ENCODE measurements around the gene TCF7L1. TPM values are rescaled to one million over a fixed set of nuclear protein-coding genes. Genes with fewer than 3 reads are reported as not detected.

TCF7L1 gene
- total RNA-seq, 4 donors from 2014 or later, result 5.6 to 23.2 (median 10.2) TPM

DNA sequence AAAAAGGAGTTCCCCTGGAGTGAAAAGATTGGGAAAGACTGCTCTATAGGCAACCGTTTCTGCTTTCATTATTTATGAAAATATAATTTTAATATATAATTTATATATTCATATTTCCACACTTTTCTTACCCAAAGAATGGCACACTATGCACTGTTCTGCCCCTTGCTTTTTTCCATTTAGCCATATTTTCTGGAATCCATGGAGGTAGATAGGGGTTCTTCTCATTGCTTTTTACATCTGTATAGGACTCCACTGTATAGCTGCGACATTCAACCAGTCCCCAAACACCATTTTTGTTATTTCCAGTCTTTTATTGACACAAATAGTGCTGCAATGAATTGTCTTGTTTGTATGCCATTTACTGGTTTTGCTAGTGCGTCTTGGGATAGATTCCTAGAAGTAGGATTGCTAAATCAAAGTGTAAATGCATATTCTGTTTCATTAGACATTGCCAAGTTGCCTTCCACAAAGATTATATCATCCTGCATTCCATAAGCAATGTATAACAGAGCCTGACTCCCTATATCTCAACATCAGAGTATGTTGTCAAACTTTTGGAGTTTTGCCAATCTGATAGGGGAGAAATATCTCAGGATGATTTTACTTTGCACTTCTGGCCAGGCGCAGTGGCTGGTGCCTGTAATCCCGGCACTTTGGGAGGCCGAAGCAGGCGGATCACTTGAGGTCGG lies 26.6 kb upstream of the TCF7L1 start:
- Histone ChIP-seq H3K27ac (replicated peaks in 1 of 4) (no peak overlapping the region), H3K36me3 (no peaks in the 10 kb centered on the region), H3K27me3 (no peaks in the 10 kb centered on the region), H3K9me3 (no peaks in the 10 kb centered on the region), H3K4me1 (no peaks in the 10 kb centered on the region), H3K4me3 (no peak overlapping the region)
- DNase-seq (ENCODE audit: extremely low spot score), result no peak
- TF ChIP-seq, protein P1, sequence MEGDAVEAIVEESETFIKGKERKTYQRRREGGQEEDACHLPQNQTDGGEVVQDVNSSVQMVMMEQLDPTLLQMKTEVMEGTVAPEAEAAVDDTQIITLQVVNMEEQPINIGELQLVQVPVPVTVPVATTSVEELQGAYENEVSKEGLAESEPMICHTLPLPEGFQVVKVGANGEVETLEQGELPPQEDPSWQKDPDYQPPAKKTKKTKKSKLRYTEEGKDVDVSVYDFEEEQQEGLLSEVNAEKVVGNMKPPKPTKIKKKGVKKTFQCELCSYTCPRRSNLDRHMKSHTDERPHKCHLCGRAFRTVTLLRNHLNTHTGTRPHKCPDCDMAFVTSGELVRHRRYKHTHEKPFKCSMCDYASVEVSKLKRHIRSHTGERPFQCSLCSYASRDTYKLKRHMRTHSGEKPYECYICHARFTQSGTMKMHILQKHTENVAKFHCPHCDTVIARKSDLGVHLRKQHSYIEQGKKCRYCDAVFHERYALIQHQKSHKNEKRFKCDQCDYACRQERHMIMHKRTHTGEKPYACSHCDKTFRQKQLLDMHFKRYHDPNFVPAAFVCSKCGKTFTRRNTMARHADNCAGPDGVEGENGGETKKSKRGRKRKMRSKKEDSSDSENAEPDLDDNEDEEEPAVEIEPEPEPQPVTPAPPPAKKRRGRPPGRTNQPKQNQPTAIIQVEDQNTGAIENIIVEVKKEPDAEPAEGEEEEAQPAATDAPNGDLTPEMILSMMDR (IDR thresholded peaks at IDR 0.05), result no peak
- TF ChIP-seq POLR2AphosphoS5 (IDR thresholded peaks at IDR 0.05), result no peak
- no peak for TF ChIP-seq POLR2A (IDR thresholded peaks at IDR 0.05; ENCODE audit: low read depth)
- TF ChIP-seq EP300 (IDR thresholded peaks at IDR 0.05), result no peak
- WGBS, result 71% methylated on average over 8 of the region's 8 CpGs
- intact Hi-C loops (cut with DNase I), result no loop called here

DNA sequence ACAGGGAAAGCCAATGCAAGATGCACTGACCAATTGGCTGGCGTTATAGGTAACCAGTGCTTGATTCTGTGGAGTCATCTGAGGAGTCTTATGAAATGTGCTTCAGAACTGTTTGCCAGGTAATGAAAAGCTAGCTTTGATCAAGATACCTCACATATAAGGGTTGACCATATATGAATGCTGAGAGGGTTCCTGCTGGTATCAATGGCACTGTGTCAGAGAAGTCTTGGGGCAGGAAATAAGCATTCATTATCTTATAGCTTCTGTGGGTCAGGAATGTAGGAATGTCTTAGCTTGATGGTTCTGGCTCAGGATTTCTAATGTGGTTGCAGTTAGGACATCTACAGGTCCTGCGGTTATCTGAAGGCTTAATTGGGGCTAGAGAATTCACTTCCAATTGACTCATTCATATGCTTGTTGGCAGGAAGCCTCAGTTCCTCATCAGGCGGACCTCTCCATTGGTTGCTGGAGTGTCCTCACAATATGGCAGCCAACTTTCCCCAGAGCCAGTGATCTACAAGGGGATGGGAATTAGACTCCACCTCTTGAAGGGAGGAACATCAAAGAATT lies 22.1 kb upstream of the TCF7L1 start:
- DNase-seq (ENCODE audit: extremely low spot score), result no peak
- H3K27me3 ChIP-seq, result no peaks in the 10 kb centered on the region
- H3K9me3 ChIP-seq, result no peaks in the 10 kb centered on the region
- H3K4me3 ChIP-seq, result no peak overlapping the region
- TF ChIP-seq POLR2AphosphoS5 (IDR thresholded peaks at IDR 0.05) (no peak), EP300 (IDR thresholded peaks at IDR 0.05) (no peak), POLR2A (IDR thresholded peaks at IDR 0.05; ENCODE audit: low read depth) (no peak)
- TF ChIP-seq, protein P1 (IDR thresholded peaks at IDR 0.05), result no peak
- no peaks in the 10 kb centered on the region for H3K36me3 ChIP-seq
- intact Hi-C loops (cut with DNase I), result no loop called here
- no peaks in the 10 kb centered on the region for H3K4me1 ChIP-seq
- H3K27ac ChIP-seq (replicated peaks in 1 of 4), result no peak overlapping the region
- WGBS, result 97% methylated on average over 3 of the region's 3 CpGs

DNA sequence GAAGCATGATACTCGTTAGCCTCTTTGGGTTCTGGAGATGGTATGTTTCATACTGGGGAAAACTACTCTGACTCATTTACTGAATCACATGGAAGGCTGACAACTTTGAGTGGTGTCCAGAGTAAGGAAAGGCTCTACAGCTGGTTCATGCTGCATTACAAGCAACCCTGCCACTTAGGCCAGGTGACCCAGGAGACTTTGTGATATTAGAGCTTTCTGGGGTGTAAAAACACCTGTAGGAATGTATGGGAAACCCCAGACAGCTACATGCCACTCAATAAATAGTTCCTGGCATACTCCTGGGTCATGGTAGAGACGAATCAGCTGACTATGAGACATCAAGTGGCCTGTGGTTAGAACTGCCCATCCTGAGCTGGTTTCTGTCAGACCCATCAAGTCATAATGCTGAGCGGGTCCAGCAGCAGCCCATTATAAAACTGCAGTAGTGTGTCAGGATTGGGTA lies 21.3 kb upstream of the TCF7L1 start:
- 93% methylated on average over 3 of the region's 3 CpGs for WGBS
- DNase-seq (ENCODE audit: extremely low spot score), result no peak
- no peaks in the 10 kb centered on the region for H3K9me3 ChIP-seq
- TF ChIP-seq EP300 (IDR thresholded peaks at IDR 0.05) (no peak), POLR2AphosphoS5 (IDR thresholded peaks at IDR 0.05) (no peak), POLR2A (IDR thresholded peaks at IDR 0.05; ENCODE audit: low read depth) (no peak)
- TF ChIP-seq, protein P1 (IDR thresholded peaks at IDR 0.05), result no peak
- no peaks in the 10 kb centered on the region for H3K27me3 ChIP-seq
- no peak overlapping the region for H3K4me3 ChIP-seq
- H3K36me3 ChIP-seq, result no peaks in the 10 kb centered on the region
- H3K27ac ChIP-seq (replicated peaks in 1 of 4), result no peak overlapping the region
- intact Hi-C loops (cut with DNase I), result no loop called here
- H3K4me1 ChIP-seq, result no peaks in the 10 kb centered on the region

DNA sequence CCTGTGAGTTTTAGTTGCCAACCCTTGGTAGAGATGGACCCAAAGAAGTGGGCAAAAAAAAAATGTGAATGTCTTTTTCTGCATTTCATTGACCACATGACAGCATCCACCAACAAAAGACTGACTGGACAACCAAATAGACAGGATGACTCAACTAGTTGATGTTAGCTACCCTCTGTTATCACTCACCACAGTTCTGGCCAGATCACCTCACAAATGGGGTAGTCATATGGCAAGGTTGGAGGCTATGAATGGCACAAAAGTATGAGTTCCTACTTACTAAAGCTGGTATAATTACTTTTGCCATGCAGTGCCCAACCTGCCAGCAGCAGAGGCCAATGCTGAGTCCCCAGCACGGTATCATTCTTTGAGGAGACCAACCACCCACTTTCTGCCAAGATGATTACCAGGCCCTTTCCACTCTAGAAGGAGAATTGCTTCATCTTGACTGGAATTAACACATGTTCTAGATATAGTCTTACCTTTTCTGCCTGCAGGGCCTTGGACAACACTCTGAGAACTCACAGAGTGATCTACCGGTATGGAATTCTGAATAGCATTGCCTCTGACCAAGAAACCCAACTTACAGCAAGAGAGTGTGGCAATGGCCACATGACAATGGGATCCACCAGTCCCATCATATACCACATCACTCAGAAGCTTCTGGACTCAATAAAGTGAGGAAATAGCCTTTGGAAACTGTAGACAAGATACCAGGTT lies 20.1 kb upstream of the TCF7L1 start:
- DNase-seq (ENCODE audit: extremely low spot score), result no peak
- intact Hi-C loops (cut with DNase I), result no loop called here
- Histone ChIP-seq H3K36me3 (no peaks in the 10 kb centered on the region), H3K4me1 (no peaks in the 10 kb centered on the region), H3K27ac (replicated peaks in 1 of 4) (no peak overlapping the region), H3K4me3 (no peak overlapping the region), H3K9me3 (no peaks in the 10 kb centered on the region), H3K27me3 (no peaks in the 10 kb centered on the region)
- TF ChIP-seq POLR2AphosphoS5 (IDR thresholded peaks at IDR 0.05) (no peak), EP300 (IDR thresholded peaks at IDR 0.05) (no peak), POLR2A (IDR thresholded peaks at IDR 0.05; ENCODE audit: low read depth) (no peak)
- TF ChIP-seq, protein P1 (IDR thresholded peaks at IDR 0.05), result no peak
- WGBS, result 42% methylated on average over 2 of the region's 2 CpGs

All from esophagus muscularis mucosa (tissue), 4 donors.